ENCODE data around the gene RHEX.

Gene RHEX

DNA sequence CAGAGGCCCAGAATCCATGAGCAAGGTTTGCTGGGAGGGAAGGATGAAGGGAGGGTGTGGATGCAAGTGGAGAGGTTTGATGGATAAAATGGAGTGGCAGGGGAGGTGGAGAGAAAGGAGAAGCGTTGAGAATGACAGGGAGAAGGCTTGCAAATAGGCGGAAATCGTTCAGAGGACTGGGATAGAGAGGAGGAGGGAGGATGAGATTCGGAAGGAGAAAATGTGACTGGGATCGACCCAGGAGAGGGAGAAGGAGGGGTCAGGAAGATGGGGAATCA is 63.8 kb downstream of the RHEX start:
- TF ChIP-seq POLR2A (IDR thresholded peaks at IDR 0.05; ENCODE audit: low read depth, low read length), result no peak
- FAIRE-seq, result no peak
- no peak for DNase-seq (ENCODE audit: insufficient read length, low spot score)

DNA sequence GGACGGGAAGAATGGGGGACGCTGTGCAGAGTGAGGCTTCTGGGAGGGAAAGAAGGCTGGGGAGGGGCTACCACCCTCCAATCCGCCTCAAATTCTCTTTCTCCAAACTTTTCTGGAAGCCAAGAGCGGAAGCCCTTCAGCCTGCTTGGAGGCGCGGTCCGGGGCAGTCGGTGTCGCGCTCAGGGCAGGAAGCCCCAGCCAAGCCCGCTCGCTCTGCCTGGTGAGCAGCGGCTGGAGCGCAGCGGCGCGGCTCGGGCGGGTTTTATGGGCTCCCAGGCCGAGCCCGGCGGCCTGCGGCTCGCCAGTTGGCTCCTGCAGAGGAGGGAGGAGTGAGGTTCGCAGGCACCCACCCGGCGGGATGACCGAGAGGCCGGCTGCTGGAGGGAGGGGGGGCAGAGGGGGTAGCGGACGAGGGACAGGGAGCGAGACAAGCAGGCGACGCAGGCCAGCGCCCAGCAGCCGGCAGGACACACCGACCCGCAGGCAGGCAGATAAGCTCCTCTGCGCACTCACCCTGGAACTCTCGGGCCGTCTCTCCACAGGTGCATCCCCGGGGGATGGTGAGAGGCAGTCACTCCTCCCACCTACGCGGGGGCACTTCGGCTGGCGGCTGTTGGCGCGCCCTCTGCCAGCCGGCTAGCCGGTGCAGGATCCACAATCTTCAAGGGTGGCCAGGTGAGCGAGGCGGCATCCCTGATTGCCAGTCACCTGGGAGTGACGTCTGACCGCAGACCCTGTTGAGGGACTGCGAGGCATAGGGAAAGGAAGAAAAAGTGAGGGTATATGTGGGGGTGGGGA is 64.4 kb downstream of the RHEX start, which contains the start of gene AVPR1B:
AVPR1B (minus strand) TSS at position 238 of the 798 bp plus-strand sequence. CDS start 498 bp downstream, outside the sequence.
- no peak for DNase-seq (ENCODE audit: insufficient read length, low spot score)
- FAIRE-seq, result no peak
- no peak for TF ChIP-seq POLR2A (IDR thresholded peaks at IDR 0.05; ENCODE audit: low read depth, low read length)

DNA sequence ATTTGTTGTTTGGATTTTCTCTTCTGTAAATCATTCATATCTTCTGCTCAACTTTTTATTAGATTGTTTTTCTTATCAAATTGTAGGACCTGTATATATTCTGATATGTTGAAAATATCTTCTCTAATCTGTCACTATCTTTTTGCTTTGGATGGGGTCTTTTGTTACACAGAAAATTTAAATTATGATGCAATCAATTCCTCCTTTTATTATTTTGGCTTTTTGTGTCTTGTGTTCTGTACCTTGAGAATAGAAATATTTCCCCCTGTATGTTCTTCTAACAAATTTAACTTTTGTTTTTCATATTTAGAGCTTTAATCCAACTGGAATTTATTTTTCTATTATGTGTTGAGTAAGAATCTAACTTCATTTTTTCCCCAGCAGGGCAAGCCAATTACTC is 67.4 kb downstream of the RHEX start:
- no peak for FAIRE-seq
- DNase-seq (ENCODE audit: insufficient read length, low spot score), result no peak
- TF ChIP-seq POLR2A (IDR thresholded peaks at IDR 0.05; ENCODE audit: low read depth, low read length), result no peak

DNA sequence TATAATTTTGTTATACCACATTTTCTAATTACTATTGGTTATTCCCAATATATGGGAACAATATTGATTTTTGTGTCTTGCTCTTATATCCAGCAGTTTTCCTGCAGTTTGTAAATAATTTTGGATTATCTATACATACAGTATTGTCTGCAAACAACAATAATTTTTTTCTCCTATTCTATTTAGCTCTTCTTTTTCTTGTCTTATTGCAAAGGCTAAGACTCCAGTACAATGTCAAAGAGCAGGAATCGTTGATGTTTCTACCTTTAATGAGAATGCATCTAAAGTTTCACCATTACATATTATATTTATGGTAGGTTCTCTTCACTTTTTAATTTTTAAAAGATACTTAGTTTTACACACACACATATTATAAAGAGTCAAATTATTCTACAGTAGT is 68.3 kb downstream of the RHEX start:
- no peak for FAIRE-seq
- TF ChIP-seq POLR2A (IDR thresholded peaks at IDR 0.05; ENCODE audit: low read depth, low read length), result no peak
- no peak for DNase-seq (ENCODE audit: insufficient read length, low spot score)

DNA sequence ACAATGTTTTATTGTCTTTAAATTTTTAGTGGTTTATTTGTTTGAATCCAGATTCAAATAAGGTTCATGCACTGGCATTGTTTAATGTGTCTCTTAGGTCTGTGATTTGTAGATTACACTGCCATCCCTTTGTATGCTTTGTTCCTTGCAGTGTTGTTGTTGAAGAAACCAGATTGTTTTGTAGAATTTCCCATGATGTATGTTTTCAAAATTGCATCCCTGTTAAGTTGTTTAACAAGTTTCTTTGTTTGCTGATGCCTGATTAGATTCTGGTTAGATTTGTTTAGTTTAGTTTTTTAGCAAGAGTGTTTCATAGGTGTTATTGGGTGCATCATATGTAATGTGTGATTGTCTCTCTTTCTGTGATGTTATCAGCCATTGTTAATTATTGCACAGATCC is 69.7 kb downstream of the RHEX start:
- DNase-seq (ENCODE audit: insufficient read length, low spot score) (no peak), FAIRE-seq (no peak)
- TF ChIP-seq POLR2A (IDR thresholded peaks at IDR 0.05; ENCODE audit: low read depth, low read length), result no peak

DNA sequence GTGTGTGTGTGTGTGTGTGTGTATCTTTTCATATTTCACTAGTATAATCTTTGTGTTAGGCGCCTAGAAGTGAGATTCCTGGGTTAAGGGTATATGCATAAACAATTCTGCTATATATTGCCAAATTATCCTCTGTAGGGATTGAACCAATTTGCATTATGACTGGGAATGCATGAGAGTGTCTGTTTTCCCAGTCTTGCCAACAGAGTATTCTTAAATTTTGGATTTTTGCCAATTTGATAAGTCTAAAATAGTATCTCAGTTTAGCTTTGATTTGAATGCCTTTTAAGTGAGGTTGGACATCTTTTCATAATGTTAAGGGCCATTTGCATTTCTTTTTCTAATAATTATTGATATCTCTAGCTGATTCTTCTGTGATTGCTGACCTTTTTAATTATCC is 72.4 kb downstream of the RHEX start:
- TF ChIP-seq POLR2A (IDR thresholded peaks at IDR 0.05; ENCODE audit: low read depth, low read length), result no peak
- DNase-seq (ENCODE audit: insufficient read length, low spot score) (no peak), FAIRE-seq (no peak)

DNA sequence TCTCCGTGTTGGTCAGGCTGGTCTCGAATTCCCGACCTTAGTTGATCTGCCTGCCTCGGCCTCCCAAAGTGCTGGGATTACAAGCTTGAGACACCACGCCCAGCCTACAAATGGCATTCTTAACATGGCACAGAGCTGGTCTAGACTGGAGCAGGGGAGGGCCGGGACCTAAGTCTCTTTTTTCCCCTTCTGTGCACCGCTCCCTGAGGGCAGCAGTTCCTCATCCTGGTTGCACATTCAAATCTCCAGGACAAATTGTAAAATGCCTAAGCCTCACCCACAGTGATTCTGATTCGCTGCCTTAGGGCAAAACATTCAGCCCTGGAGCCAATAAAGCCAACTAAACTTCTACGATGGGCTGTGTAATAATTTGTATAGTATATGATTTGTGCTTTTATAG is 74.4 kb downstream of the RHEX start:
- DNase-seq (ENCODE audit: insufficient read length, low spot score) (no peak), FAIRE-seq (no peak)
- TF ChIP-seq POLR2A (IDR thresholded peaks at IDR 0.05; ENCODE audit: low read depth, low read length), result no peak

DNA sequence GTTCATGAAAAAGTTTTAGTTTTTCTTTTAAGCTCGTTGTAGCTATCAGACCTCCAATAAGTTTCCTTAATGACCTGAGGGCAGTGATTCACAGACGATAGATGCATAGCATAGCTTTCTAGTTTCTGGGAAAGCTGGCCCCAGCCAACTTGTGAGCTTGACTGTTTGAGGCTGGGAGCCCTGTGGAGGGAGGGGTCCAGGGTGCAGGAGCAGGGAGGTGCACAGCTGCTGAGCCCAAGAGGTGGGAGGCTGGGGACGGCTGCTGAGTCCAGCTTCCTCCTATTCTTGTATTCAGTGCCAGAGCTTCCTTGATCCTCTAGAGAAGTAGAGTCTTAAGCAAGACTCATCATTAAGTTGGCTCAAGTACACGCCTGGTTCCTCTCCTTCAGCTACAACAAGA is 75.2 kb downstream of the RHEX start:
- TF ChIP-seq POLR2A (IDR thresholded peaks at IDR 0.05; ENCODE audit: low read depth, low read length), result no peak
- DNase-seq (ENCODE audit: insufficient read length, low spot score), result no peak
- no peak for FAIRE-seq

DNA sequence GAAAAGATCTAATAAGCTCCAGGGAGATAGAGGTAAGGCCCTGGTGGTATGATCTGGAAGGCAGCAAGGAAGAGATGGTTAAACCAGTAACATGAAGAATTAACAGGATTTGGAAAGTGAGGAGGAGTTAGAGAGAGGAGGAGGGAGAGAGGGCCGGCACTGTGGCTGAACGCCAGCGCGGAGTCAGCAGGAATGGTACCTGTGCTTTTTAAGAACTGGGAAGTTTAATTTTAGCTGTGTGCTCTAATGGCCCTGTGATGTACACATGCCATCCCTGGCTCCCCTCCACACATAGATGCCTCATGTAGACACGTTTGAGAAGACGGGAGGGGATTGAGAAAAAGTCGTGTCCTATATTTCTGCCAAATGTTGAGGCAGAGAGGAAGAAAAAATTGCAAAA is 78.1 kb downstream of the RHEX start:
- no peak for DNase-seq (ENCODE audit: insufficient read length, low spot score)

DNA sequence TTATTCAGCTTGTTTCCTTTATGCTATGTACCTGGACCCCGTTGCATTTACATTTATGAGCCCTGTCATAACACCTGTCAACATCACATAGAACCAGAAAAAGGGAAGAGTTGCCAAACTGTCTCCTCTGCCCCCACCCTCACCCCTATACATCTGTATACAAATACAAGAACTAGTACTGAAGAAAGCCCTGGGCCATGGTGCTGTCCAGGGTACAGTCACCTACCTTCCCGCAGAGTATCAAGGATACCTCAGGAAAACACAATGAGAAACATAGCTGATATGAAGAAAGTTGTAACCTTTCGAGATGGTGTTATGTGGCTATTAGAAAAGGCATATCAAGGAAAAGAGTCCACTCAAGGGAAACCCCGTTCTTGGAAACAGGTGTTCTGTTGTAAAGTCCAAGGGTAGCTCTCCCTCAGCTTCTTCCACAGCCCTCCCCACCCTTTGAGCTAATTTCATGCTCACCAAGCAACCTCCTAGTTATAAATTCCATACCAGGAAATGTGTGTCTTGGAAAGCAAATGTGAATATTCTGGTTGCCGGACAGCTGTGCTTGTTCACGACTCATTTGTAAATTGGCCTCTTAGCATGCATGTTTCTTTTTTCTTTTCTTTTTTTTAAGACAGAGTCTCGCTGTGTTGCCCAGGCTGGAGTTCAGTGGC is 80.9 kb downstream of the RHEX start:
- DNase-seq (ENCODE audit: insufficient read length, low spot score) (no peak), FAIRE-seq (no peak)
- no peak for TF ChIP-seq POLR2A (IDR thresholded peaks at IDR 0.05; ENCODE audit: low read depth, low read length)

More for the DNA sequence above, 78.1 kb downstream of the RHEX start:
- no peak for TF ChIP-seq POLR2A (IDR thresholded peaks at IDR 0.05; ENCODE audit: low read depth, low read length)
- FAIRE-seq, result no peak

DNA sequence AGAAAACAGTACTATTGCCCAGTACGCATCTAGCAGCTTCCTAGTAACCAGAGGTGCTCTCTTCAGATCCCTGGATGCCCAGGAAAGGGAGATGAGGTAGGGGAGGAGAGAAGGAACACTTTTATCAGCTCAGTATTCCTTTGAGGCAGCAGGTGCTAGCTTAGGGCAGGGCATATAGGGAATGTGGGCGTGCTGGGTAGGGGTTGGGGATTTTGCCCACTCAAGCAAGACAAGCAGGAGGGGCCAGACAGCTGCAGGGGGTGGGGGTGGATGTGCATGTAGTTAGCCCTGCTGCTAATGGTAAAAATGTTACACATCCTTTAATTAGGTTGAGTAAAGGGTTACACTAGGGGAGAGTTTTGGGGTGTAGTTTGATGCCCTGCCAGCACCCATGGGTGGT is 82.3 kb downstream of the RHEX start:
- DNase-seq (ENCODE audit: insufficient read length, low spot score), result no peak
- TF ChIP-seq POLR2A (IDR thresholded peaks at IDR 0.05; ENCODE audit: low read depth, low read length), result no peak
- FAIRE-seq, result no peak

DNA sequence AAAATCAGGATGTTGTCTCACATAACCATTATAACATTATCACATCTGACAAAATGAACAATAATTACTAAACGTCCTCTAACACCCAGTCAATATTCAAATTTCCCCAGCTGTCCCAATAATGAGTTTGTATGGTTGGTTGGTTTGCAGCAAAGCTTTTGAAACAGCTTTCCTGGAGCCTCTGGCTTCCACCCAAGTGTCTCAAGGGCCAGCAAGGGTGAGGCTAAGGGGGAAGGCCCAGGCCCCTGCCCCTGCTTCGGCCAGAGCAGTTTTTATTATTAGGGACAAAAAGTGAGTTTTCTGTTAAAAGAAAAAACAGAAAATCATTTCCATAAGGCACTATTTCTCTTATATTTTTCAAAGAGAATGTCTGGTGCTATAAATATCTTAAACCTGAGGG is 83.3 kb downstream of the RHEX start:
- TF ChIP-seq POLR2A (IDR thresholded peaks at IDR 0.05; ENCODE audit: low read depth, low read length), result no peak
- FAIRE-seq (no peak), DNase-seq (ENCODE audit: insufficient read length, low spot score) (no peak)

DNA sequence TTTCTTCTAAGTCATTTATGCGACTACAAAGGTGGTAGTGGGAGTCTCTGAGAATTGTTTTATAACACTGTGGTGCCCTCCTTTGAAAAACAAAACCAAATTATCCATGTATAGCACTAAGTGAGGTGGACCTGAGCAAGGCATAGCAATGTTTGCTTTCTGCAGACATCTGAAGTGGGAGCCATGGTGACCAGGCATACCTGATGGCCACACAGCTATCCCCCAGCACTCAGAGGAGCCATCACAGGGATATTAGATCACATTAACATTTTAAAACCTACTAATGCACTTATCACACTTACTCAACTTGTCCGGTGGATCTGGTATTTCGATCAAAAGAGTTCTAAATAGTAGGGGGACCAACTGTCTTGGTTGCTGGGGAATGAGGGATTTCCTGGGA is 89.0 kb downstream of the RHEX start:
- FAIRE-seq (no peak), DNase-seq (ENCODE audit: insufficient read length, low spot score) (no peak)
- TF ChIP-seq POLR2A (IDR thresholded peaks at IDR 0.05; ENCODE audit: low read depth, low read length), result no peak

DNA sequence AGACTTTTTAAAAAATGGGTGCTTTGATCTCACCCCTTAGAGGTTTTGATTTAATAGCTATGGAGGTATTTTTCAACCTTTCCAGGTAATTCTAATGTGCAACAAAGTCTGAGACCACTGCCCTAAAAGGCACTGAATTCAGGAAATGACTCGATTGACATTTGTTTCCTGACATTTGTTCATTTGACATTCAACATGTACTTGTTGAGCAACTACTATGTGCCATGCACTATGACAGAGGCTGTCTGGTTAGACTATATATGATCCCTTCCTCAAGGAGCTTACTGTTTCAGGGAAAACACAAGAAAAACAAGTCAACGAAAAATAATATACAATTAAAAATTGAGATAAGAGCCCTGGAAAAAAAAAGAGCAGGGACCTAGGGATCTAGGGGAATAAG is 89.8 kb downstream of the RHEX start:
- FAIRE-seq, result no peak
- TF ChIP-seq POLR2A (IDR thresholded peaks at IDR 0.05; ENCODE audit: low read depth, low read length), result no peak
- no peak for DNase-seq (ENCODE audit: insufficient read length, low spot score)

DNA sequence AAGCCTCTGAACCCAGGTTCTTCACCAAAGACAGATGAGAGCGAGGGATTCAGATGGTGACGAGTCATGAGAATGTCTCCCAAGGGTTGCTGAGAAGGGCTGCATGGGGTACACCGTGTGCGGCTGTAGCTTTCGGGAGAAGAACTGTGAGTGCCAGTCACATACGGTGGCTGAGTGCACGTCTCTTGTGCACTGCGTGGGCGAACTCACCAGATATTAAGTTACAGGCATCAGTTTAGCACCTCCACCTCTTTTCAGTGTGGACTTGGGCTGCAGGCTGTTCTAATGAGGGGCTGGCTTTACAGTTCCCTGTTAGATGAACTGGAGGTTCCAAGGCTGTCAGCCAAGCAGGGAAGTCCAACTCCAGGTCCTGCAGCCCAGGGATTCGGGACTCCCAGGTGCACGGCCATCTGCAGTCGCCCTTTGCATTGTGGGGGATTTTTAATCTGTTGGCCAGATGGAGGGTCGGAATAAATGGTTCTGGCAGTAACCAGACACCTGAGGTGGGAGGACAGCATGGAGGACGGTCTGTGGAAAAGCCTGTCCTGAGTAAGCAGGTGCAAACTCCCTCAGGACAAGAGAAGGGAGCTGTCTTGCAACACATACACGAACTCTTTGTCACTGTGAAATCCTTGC is 90.7 kb downstream of the RHEX start:
- DNase-seq (ENCODE audit: insufficient read length, low spot score) (no peak), FAIRE-seq (no peak)
- no peak for TF ChIP-seq POLR2A (IDR thresholded peaks at IDR 0.05; ENCODE audit: low read depth, low read length)

Data from H54 (cell line).